ENCODE results near the gene SLC44A4.

GRCh38 chr6:31886541-31886991, 7.8 kb upstream of the SLC44A4 start:
- TF ChIP-seq CTCF (conservative IDR thresholded peaks at IDR 0.05; ENCODE audit: low read depth, low read length) (no peak), EZH2 (IDR thresholded peaks at IDR 0.05; ENCODE audit: low read length, unreplicated experiment) (no peak), EZH2phosphoT487 (IDR thresholded peaks at IDR 0.05; ENCODE audit: borderline replicate concordance, low read length) (no peak)
